Measurements from ENCODE around the gene DTHD1. TPM values are rescaled to one million over a fixed set of nuclear protein-coding genes. Genes with fewer than 3 reads are reported as not detected.

DTHD1 gene
- polyA plus RNA-seq (ENCODE audit: insufficient read length in 3 of 3): not detected

DNA sequence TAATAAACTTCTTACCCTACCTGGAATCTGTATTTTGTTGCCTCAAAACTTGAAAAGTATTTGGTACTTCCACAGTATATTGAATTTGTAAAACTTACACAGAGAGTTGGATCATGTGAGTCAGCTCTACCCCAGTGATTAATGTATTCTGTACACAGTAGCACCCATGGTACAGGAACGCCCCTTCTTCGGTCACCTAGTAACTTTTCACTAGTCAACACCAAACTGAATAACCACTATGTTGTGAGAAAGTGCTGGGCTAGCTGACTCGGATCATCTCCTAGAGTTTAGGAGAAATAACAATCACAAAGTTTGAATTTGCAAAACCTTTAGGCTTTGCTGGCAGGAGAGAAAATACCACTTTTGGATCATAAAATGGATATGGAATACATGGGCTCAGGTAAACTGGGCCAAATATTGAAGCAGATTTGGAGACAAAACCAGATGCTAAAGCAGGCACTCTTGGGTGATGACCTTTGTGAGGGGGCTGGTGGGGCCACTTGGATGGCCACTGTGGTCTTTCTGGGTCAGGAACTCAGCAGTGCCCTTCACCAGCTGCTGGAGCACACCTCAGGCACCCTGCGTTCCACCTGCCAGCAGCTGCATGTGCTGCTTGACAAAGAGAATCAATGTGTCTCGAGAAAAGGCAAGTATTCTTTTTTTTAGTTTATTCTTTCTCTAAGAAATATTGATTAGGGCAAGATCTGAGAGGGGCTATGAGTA is at the start of gene DTHD1:
TSS of gene DTHD1 (plus strand) at position 233 of the 723 bp plus-strand sequence. CDS start at position 376, 143 bp downstream.
- DNase-seq (ENCODE audit: low read depth in 3 of 3, low spot score in 2 of 3): no peak

DNA sequence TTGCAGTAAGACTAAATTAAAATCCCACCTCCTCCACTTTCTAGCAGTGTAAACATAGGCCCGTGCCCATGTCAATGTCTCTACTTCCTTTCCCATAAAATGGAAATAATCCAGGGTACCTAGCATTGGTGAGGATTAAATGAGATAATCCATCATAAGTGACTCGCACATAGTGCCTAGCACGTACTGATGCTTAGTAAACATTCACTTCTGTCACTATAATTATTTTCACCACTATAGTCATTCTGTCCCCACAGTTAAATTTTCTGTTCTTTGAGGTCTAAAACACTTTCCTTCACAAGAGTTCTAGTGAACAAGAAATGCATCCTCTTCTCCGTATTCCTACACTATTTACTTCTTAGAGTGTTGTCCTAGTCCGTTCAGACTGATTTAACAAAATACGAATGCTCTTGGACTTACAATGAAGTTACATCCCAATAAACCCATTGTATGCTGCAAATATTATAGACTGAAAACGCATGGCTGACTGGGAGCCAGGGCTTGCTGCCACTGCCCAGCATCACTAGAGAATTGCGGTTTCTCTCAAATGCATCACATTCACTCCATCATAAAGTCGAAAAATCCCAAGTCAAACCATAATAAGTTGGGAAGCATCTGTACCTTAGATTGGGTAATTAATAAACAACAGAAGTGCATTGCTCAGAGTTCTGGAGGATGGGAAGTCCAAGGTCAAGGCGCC is 47.7 kb upstream of the DTHD1 start:
- DNase-seq (ENCODE audit: low read depth in 3 of 3, low spot score in 2 of 3): no peak

DNA sequence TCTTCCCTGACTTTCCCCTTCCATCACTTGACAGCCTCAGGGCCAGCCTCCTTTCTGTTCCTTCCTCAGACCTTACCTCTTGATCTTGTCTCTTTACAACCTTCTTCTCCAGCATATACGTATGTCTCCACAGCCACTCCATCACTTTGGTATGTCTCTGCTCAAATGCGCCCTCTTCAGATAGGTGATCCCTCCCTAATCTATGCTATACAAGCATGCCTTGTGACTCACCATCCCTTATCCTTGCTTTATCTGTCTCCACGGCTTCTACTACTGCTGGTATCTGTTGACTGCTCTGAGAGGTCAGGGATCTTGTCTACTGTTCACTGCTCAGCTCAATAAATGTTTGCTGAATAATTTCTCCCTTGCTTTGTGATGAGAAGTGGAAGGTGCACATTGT is 46.1 kb upstream of the DTHD1 start:
- DNase-seq (ENCODE audit: low read depth in 3 of 3, low spot score in 2 of 3): no peak

DNA sequence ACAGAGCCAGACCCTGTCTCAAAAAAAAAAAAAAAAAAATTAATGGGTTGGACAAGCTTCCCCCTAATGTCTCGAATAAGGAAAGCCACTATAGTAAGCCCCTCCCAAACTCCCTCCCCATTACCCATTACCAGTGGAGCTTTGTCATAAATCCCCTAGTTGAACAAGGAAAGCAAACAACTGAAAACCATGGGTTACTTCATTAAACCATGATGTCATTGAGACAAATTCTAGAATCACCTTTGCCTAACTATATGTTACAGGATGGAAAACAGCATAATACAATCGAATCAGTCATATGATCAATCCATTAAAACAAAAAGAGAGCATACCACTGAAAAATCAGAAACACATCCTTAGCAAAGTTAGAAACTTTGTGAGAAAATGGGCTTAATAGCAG is 45.3 kb upstream of the DTHD1 start:
- DNase-seq (ENCODE audit: low read depth in 3 of 3, low spot score in 2 of 3): no peak

DNA sequence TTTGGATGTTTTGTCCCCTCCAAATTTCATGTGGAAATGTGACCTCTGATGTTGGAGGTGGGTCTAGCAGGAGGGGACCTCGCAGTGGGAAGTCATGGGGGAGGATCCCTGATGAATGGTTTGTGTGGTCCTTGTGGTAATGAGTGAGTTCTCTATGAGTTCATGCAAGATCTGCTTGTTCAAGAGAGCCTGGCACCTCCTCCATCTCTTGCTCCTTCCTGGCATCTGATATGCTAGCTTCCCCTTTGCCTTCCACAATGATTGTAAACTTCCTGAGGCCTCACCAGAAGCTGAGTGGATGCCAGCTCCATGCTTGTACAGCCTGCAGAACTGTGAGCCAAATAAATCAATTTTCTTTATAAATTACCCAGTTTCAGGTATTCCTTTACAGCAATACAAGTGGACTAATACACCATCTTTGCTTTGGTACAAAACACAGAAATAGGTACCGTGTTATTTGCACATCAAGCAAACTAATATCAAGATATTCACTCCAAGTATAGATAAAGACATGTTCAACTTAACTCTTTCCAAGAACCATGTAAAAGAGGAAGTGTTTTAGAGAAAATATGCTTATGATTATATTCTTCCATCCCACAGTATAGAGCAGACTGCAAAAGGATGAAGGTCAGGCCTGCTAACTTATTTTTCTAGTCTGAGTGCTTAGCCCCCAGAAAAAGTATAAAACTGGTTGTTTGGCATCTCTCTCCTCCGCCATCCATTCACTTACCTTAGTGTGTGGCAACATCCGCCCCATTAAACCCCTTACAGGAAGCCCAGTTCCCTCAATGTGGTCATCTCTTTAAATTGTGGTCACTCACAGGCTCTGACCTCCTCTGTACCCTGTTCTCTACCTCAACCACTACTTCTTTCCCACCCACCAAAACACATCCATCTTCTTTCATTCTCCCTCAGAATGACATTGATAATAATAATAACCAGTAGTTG is 43.8 kb upstream of the DTHD1 start:
- no peak for DNase-seq (ENCODE audit: low read depth in 3 of 3, low spot score in 2 of 3)

DNA sequence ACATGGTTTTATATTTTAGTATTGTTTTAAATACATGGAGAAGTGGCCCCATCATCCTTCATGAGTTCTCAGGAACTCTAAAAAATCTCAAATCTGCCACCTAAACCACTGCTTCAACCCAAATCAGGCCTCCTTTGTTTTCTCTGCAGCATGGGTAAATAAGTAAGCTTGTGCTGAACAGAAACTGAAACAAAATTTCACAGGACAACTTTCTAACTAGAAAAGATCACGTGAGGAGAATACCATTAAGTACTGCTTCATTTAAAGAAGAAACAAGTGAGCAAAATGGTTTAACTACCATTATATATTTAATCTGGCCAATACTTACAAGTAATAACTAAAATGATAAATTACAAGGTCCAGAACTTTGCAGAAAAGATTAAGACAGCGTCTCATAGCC is 39.6 kb upstream of the DTHD1 start:
- DNase-seq (ENCODE audit: low read depth in 3 of 3, low spot score in 2 of 3): no peak

DNA sequence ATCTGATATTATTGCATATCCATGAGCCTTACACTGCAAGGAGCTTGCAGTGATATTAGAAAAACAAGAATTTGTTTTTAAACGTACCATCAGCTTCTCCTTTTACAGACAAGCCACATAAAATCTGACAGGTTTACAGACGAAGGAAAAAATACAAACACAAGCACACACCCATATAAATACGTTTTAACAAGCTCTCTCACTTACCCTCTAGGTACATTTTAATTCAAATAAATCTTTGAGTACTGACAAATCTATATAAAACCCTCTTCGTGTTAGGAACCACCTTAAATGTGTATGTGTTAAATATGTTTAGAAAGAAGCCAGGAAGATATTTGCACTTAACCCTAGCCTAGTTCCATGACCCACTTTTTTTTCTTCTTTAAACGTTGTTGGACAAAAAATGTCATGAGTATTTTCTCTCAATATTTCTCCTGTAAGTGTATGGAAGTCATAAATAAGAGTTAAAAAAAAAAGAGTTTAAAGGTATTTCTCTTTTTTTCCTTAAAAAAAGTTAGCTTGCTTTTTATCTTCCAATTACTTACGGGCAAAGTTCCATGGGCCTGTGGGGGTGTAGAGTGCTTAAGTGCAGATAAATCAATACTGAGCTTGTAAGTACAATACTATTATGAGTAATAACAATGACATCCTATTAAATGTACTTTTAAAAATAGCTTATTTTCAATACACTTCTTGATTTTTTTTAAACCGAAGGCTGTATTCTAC is 38.6 kb upstream of the DTHD1 start:
- no peak for DNase-seq (ENCODE audit: low read depth in 3 of 3, low spot score in 2 of 3)

DNA sequence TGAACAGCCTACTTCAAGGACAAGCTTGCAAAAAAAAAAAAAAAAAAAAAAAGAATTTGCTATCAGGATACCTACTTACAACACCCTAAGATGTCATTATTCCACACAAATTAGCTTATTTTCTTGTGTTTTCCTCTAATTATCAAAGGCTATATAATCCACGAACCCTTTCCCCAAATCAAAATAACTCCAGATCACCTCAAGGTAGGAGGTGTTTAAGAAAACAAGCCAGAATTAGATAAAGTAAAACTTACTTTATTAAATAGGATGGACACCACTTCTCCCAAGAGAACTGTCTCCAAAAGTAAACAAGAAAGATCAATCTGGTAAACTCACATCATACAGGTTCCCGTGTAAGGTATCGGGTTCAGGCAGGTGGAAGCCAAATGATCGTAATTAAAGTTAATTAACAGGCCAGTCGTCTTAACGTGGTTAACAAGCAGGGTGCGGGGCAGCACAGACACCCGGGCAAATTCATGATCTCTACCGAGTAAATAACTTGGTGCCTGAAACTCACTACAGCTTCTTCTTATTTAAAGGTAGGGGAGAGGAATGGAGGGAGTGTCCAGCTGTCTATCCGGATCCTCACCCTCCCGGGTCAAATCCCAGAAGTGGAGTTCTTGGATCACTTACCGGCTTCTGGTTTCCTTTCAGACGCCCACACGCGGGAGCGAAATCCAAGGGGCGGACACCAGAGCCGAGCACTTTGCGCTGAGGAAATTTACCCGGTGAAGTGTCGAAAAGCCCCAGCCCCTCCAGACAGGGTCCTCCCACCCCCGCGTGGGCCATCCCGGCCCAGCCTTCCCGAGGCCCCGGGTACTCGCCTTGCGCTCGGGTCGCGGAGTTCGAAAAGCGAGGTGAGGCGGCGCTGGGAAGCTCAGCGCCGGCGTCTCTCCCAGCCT is 37.8 kb upstream of the DTHD1 start:
- no peak for DNase-seq (ENCODE audit: low read depth in 3 of 3, low spot score in 2 of 3)

DNA sequence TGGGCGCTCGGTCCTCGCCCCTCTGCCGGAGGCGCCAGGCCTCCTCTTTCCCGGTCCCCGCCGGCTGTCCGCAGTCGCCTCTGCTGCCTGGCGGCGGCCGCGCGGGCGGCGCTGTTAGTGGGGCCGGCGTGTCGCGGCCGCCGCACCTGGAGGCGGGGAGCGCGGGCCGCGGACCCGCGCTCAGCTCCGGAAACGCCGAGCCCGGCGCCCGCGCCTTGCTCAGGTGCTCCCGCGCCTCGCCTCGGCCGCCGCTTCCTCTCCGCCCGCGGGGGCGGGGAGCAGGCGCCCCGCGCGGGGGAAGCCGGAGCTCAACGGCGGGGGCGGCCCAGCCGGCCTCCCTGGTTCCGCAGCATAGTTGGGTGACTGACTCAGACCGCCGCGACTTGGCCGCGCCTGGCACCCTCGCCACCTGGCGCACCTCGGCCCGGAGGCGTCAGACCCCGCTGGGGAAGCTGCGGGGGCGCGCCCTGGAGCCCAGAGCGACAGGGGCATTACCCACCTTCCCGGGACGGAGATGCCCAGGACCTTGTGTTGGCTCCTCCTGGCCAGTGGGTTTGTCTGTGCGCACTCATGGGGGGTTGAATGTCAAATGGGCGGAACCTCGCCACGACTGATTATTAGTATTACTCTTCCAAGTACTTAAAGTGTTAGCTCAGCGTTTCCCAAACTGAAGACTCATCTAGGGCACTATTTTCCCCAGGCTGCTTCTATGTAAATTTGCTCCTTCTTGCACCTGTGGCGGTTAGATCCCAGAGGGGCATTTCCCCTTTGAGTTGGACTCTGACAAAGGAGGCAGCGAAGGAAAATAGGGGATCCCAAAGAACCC is 36.9 kb upstream of the DTHD1 start, which contains the start of gene ARAP2:
TSS of gene ARAP2 (minus strand) at position 258 of the 826 bp plus-strand sequence. CDS start 15,028 bp downstream, outside the sequence.
- peak in 1 of 3 donors; percentile 43 for DNase-seq (ENCODE audit: low read depth in 3 of 3, low spot score in 2 of 3)

DNA sequence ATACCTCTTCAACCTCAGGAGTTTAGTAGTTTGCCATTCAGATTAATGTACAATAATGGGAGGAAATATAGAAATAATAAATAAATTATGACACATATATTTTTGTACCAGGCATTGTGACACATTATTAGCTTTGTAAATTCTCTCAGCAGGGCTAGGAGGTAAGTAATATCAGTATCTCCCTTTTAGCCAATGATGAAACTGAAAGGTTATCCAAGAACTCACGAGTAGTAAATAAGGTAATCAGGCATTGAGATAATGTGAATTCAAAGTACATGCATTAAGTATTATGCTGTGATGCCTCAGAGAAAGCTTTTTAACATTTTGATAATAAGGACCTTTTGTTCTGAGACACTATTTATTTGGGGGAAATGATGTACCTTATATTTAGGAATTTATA is 31.8 kb upstream of the DTHD1 start:
- DNase-seq (ENCODE audit: low read depth in 3 of 3, low spot score in 2 of 3): no peak

DNA sequence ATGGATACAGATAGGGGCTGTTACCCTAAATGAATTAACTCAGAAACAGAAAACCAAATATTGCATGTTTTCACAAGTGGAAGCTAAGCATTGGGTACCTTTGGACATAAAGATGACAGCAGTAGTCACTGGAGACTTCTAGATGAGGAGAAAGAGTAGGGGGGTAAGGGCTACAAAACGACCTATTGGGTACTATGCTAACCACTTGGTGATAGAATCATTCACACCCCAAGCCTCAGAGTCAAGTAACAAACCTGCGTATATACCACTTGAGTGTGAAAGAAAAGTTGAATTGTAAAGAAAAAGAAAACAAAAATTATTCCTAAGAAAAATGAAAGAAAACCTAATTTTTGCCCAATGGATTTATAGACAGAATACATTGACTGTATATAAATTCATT is 29.4 kb upstream of the DTHD1 start:
- no peak for DNase-seq (ENCODE audit: low read depth in 3 of 3, low spot score in 2 of 3)

DNA sequence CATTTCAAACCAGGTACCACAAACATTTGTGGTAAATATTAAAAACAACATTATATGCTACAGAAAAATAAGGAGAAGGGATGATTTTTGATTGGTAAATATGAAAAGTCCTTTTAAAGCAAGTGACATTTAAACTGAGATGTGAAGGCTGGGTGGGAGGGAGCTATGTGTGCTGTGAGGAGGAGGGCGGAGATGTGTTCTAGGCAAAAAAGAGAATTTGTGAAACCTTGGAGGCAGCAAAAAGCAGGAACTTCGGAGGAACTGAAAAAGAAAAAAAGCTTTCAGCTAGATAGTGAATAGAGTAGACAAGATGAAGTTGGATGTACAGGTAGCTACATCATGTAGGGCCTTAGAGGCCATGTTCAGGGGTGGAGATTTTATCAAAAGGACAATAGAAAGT is 27.0 kb upstream of the DTHD1 start:
- DNase-seq (ENCODE audit: low read depth in 3 of 3, low spot score in 2 of 3): no peak

DNA sequence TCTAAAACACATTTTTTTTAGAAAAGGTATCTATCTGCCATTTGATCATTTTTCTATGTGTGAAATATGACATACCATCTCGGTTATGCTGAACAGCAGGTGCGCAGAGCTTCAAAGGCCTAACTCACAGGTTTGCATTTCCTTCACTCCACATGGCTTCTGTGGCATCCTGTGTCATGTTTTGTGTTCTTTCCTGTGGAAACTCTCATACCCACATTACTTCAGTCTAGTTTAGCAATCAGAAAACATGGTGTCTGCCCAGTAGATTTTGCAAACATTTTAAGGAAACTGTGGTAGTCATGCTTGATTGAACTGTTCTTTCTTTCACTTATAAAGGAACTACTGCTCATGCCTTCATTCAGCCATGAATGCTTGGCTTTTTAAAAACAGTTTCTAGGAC is 25.8 kb upstream of the DTHD1 start:
- DNase-seq (ENCODE audit: low read depth in 3 of 3, low spot score in 2 of 3): no peak

DNA sequence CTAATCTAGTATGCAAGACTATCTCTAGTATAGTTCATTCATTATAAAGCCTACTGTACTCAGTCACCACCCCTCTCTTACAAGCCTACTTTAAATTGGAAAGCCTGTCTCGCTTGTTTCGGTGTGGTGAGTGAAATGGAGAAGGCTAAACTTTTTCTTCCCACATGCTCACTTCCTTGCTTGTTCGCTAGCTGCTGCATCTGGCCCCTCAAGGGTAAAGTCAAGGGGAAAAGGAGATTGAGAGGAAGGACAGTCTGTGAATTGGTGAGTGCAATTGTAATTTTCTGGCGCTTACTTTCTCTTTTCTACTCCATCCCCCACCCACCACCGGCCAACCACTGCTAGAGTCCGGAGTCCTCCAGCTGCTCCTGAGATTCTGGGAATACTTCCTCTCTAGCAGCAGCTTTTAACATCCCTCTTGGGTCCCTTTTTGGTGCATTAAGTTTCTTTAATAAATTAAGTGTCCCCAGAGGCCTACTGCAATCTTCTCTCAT is 25.0 kb upstream of the DTHD1 start:
- DNase-seq (ENCODE audit: low read depth in 3 of 3, low spot score in 2 of 3): no peak

DNA sequence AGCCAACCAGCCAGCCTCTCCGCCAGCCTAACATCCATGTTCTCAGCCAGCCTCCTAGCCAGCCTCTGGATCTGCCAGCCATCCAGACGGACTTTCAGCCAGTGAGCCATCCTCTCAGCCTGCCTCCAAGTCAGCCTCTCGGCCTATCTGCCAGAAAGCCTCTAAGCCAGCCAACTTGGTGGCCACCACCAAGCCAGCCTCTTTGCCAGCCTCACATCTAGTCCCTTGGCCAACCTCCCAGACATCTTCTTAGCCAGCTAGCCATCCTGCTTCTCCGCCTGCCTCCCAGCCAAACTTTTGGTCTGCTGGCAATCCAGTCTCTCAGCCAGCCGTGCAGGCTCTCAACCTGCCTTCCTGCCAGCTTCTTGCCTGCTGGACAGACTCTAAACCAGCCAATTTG is 20.7 kb upstream of the DTHD1 start:
- DNase-seq (ENCODE audit: low read depth in 3 of 3, low spot score in 2 of 3): no peak

DNA sequence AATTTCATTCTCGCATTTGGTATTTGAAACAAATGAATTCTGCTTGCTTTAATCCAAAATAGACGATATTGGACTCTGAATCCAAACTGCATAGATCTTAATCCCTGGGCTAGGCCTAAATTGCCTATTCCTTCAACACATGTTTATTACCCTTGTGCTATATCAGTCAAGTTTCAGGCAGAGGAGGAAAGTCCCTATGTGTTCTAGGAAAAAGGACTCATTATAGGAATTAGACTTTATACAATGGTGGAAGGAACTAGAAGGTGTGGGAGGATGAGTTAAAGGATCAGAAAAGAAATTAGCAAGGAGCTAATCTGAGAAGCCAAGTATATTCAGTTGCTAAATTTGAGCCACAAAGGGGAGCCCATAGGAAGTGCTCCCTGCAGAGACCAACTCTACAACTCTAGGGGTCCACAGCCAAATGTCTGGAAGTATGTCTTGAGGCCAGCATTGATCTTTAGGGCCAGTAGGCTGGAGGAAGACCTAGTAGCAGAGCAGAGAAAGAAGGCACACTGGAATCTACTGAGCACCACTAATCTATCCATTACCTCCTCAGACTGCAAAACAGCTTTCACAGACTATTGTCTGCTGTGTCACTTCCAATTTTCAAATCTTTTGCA is 17.1 kb upstream of the DTHD1 start:
- DNase-seq (ENCODE audit: low read depth in 3 of 3, low spot score in 2 of 3): no peak

DNA sequence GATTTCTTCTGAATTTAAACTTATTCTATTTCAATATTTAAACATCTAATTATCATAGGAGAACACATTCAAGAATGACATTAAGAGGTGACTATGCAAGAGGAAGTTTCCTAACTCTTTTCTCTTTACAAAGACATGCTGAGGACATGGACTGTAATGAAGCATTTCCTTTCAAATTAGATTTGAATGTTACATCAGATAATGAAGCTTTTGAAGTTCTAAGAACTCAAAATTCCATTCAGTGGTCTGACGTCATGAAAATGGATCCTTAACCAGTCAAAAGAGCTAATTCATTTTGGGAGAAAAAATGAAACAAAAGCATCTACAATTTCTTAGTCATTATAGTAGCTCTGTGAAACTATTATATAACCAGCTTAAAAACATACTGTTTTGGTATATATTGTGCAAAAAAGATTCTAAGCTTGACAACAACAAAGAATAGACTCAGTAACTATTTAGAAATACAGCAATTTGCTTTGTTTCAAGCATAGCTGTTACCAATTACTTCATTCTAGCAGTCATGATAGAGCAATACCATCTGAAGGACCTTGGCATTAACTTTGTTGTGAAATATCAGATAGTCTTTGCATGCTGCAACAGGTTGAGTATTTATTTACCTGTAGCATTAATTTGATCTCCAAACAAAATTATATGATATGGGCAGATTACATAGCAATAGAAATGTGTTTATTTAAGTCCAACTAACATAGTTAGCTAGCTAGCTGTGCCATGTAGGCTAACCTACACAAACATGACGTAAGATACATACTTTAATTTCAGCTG is 13.7 kb upstream of the DTHD1 start:
- DNase-seq (ENCODE audit: low read depth in 3 of 3, low spot score in 2 of 3): no peak

All from right renal cortex interstitium (tissue), 3 donors.